ENCODE results near the gene B9D1.

B9D1 gene

DNA sequence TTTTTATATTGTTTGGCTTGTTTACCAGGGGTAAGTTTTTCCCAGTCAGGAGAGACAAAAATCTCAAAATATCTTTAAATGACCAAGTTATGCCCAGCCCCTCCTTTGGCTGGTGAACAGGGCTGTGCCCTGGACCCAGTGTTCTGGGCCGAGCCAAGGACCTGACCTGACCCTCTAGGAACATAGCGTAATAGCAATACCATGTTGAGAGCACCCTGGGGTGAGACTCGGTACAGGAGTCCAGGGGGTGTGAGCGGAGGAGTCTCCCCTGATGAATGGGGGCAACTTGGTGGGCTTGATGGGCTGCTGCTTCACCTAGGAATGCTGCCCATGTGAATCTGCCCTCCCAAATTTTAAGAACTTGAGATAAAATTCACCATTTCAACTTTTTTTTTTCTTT, 47.4 kb downstream of the B9D1 start:
- Histone ChIP-seq H3K27me3 (ENCODE audit: control insufficient read depth in 1 of 2, insufficient read depth in 2 of 2, low read length in 2 of 2) (no peaks in the 10 kb centered on the region), H3K9ac (ENCODE audit: low read length in 2 of 2) (no peak overlapping the region), H3K36me3 (ENCODE audit: control insufficient read depth in 2 of 2, insufficient read depth in 2 of 2, low read length in 2 of 2) (peaks cover 30 to 38% of the 10 kb centered on the region in 2 donors), H3K27ac (ENCODE audit: low read length) (no peak overlapping the region), H3K4me1 (ENCODE audit: control insufficient read depth, insufficient read depth, low read length) (peaks cover 8% of the 10 kb centered on the region), H3K9me3 (ENCODE audit: control insufficient read depth in 2 of 2, low read length in 2 of 2) (no peaks in the 10 kb centered on the region), H3K4me3 (ENCODE audit: low read length in 2 of 2) (no peak overlapping the region)

DNA sequence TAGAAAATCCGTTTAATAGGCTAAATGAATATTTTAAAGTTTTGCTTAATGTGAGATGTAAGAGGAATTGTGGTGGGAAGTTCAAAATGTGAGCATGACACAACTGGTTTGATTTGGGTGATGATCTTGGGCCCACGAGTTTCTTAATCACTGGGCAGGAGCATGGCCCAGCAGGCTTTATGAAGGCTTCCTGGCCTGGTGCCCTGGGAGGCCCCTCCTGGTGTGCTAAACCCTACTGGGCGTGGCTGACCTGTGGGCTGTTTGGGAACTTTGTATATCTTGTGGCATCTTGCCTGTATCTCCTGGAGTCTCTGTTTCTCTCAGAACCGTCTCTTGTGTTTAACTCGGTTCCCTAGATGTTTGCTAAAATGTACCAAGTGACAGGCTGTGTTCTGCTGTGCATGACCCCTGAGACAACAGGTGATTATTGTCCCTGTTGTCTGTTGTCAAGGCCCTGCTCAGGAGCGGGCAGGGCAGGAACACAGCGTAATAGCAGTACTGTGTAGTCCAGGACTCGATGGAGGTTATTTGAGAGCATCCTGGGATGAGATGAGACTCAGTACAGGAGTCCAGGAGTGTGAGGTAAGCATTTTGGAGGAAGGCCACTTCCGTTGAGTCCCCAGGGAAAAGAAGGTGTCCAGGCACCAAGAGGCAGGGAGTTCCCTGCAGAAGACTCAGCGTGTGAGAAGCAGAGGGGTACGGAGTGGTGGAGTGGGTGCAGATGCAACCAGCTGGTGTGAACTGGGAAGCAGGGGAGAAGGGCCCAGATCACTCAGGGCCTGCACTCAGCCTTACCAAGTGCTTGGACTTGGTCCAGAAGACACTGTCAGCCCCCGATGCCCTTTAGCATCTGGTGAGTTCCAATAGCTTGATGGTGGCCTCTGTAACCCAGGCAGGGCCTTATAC, 48.5 kb downstream of the B9D1 start:
- H3K27ac ChIP-seq (ENCODE audit: low read length), result no peak overlapping the region
- H3K4me3 ChIP-seq (ENCODE audit: low read length in 2 of 2), result no peak overlapping the region
- H3K9ac ChIP-seq (ENCODE audit: low read length in 2 of 2), result no peak overlapping the region
- peaks cover 30 to 46% of the 10 kb centered on the region in 2 donors for H3K36me3 ChIP-seq (ENCODE audit: control insufficient read depth in 2 of 2, insufficient read depth in 2 of 2, low read length in 2 of 2)
- H3K27me3 ChIP-seq (ENCODE audit: control insufficient read depth in 1 of 2, insufficient read depth in 2 of 2, low read length in 2 of 2), result no peaks in the 10 kb centered on the region
- no peaks in the 10 kb centered on the region for H3K9me3 ChIP-seq (ENCODE audit: control insufficient read depth in 2 of 2, low read length in 2 of 2)
- H3K4me1 ChIP-seq (ENCODE audit: control insufficient read depth, insufficient read depth, low read length), result peaks cover 8% of the 10 kb centered on the region

DNA sequence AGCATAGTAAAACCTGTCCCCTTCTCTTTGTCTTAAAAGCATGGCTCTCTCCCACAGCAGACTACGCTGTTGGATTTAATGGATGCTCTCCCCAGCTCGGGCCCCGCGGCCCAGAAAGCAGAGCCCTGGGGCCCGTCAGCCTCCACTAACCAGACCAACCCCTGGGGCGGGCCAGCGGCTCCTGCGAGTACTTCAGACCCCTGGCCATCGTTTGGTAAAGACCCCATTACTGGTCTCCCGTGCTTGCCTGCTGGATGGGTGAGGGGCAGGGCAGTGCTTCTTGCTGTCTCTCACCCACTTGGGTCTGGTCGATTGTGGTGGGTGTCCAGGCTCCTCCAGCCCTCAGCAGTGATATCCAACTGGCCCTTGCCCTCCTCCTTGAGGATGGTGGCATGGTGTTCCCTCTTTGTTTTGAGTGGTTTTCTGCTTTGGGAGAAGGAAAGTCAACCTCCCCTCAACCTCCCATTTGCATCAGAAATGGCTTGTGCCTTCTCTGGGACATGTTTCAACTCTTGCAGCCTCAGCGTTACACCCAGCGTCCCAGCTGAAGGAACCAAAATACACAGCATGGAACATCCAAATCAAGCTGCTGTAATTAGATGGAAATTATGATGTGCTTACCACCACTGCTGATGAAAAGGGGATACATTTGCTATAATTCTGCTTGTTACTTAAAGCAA, 49.3 kb downstream of the B9D1 start:
- Histone ChIP-seq H3K4me1 (ENCODE audit: control insufficient read depth, insufficient read depth, low read length) (peaks cover 8% of the 10 kb centered on the region), H3K27ac (ENCODE audit: low read length) (no peak overlapping the region), H3K9ac (ENCODE audit: low read length in 2 of 2) (no peak overlapping the region), H3K4me3 (ENCODE audit: low read length in 2 of 2) (no peak overlapping the region), H3K36me3 (ENCODE audit: control insufficient read depth in 2 of 2, insufficient read depth in 2 of 2, low read length in 2 of 2) (peaks cover 30 to 46% of the 10 kb centered on the region in 2 donors), H3K9me3 (ENCODE audit: control insufficient read depth in 2 of 2, low read length in 2 of 2) (no peaks in the 10 kb centered on the region), H3K27me3 (ENCODE audit: control insufficient read depth in 1 of 2, insufficient read depth in 2 of 2, low read length in 2 of 2) (no peaks in the 10 kb centered on the region)

DNA sequence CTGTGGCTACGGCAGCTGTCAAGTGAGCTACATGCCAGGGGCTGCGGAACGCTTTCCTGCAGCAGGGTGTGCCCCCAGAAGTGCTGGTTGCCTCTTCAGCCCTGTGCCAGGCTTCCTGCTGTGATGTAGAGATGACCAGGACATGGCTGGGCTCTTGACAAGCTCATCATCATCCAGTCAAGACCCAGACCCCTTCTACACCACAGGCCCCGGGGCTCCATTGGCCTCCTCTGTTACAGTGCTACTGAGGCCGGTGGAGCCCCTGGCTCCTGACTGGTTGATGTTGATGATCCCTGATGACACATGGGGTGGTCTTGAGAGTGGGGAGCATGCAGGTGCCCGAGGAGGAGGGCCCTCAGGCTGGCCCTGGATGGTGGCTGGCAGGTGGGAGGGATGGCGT, 50.1 kb downstream of the B9D1 start:
- Histone ChIP-seq H3K36me3 (ENCODE audit: control insufficient read depth in 2 of 2, insufficient read depth in 2 of 2, low read length in 2 of 2) (peaks cover 30 to 46% of the 10 kb centered on the region in 2 donors), H3K9me3 (ENCODE audit: control insufficient read depth in 2 of 2, low read length in 2 of 2) (no peaks in the 10 kb centered on the region), H3K4me3 (ENCODE audit: low read length in 2 of 2) (no peak overlapping the region), H3K9ac (ENCODE audit: low read length in 2 of 2) (no peak overlapping the region), H3K27ac (ENCODE audit: low read length) (no peak overlapping the region), H3K27me3 (ENCODE audit: control insufficient read depth in 1 of 2, insufficient read depth in 2 of 2, low read length in 2 of 2) (no peaks in the 10 kb centered on the region), H3K4me1 (ENCODE audit: control insufficient read depth, insufficient read depth, low read length) (peaks cover 5% of the 10 kb centered on the region)

DNA sequence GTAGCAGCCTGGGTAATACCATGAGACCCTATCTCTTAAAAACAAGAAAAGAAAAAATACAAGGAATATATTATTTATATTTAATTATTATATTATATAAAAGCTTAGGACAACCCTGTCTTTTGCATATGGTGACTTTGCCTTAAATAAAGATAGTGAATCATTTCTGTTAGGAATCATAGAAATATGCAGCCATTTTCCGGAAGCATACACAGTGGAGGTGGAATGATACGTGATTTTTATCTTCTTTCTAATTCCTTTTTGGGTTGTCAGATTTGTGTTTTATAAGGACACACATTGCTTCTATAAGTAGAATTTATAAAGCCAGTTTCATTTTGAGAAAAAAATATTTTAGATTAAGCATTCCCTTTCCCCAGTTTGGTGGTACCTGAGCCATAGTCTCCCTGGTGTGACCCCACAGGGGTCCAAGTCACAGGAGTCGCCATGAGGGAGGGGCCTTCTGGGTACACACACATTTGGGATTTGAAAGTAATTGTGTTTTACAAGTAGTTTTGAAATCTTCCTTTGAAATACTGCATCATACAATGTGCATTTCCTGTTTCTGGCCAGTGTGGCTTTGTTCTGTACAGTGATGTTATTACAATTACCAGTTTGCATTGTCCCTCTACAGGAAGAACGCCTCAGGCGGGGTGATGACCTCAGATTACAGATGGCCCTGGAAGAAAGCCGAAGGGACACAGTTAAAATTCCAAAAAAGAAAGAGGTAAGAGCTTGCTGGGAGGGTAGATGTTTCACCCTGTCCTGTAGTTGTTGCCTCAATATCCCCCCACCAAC, 50.9 kb downstream of the B9D1 start:
- Histone ChIP-seq H3K27me3 (ENCODE audit: control insufficient read depth in 1 of 2, insufficient read depth in 2 of 2, low read length in 2 of 2) (no peaks in the 10 kb centered on the region), H3K27ac (ENCODE audit: low read length) (no peak overlapping the region), H3K36me3 (ENCODE audit: control insufficient read depth in 2 of 2, insufficient read depth in 2 of 2, low read length in 2 of 2) (peaks cover 30 to 46% of the 10 kb centered on the region in 2 donors), H3K4me1 (ENCODE audit: control insufficient read depth, insufficient read depth, low read length) (no peaks in the 10 kb centered on the region), H3K4me3 (ENCODE audit: low read length in 2 of 2) (no peak overlapping the region), H3K9me3 (ENCODE audit: control insufficient read depth in 2 of 2, low read length in 2 of 2) (no peaks in the 10 kb centered on the region), H3K9ac (ENCODE audit: low read length in 2 of 2) (no peak overlapping the region)

DNA sequence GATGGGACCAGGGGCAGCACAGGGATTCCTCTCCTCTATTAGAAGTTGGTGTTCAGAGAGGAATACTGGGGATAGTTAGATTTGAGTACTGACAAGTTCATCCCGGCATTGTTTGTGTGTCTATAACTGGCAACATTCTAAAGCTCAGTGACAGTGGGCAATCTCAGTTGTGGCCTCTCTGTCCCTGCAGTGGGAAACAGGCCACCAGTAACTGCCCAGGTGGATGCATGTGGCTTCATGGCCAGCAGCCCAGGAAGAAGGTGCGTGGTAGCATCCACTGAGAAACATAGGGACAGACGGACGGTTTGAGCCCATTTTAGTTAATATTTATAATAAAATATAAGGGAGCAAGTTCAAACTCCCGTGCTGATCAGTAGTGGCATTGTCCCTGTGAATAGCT, 51.5 kb downstream of the B9D1 start:
- H3K36me3 ChIP-seq (ENCODE audit: control insufficient read depth in 2 of 2, insufficient read depth in 2 of 2, low read length in 2 of 2), result peaks cover 27 to 46% of the 10 kb centered on the region in 2 donors
- no peak overlapping the region for H3K27ac ChIP-seq (ENCODE audit: low read length)
- H3K4me3 ChIP-seq (ENCODE audit: low read length in 2 of 2), result no peak overlapping the region
- H3K27me3 ChIP-seq (ENCODE audit: control insufficient read depth in 1 of 2, insufficient read depth in 2 of 2, low read length in 2 of 2), result no peaks in the 10 kb centered on the region
- H3K9ac ChIP-seq (ENCODE audit: low read length in 2 of 2), result no peak overlapping the region
- H3K9me3 ChIP-seq (ENCODE audit: control insufficient read depth in 2 of 2, low read length in 2 of 2), result no peaks in the 10 kb centered on the region
- H3K4me1 ChIP-seq (ENCODE audit: control insufficient read depth, insufficient read depth, low read length), result no peaks in the 10 kb centered on the region

DNA sequence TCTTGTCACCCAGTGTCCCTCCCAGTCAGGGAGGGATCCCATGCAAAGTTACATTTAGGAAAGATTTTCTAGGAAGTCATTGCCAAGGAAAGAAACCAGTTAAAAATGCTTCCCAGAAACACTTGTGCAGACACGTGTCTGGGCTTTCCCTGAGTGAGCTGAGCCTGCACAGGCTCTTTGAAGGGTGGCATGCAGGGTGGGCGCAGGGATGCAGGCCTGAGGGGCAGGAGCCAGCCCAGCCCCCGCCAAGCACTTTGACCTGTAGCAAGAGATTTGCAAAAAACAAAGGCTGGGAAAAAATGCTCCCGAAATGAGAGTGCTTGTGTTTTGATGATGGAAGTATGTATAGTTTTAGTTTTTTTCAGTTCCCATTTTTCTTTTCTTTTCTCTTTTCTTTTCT, 52.4 kb downstream of the B9D1 start:
- H3K9me3 ChIP-seq (ENCODE audit: control insufficient read depth in 2 of 2, low read length in 2 of 2), result no peaks in the 10 kb centered on the region
- H3K27ac ChIP-seq (ENCODE audit: low read length), result no peak overlapping the region
- peaks cover under 1% of the 10 kb centered on the region for H3K4me1 ChIP-seq (ENCODE audit: control insufficient read depth, insufficient read depth, low read length)
- peaks cover 27 to 46% of the 10 kb centered on the region in 2 donors for H3K36me3 ChIP-seq (ENCODE audit: control insufficient read depth in 2 of 2, insufficient read depth in 2 of 2, low read length in 2 of 2)
- H3K4me3 ChIP-seq (ENCODE audit: low read length in 2 of 2), result no peak overlapping the region
- H3K27me3 ChIP-seq (ENCODE audit: control insufficient read depth in 1 of 2, insufficient read depth in 2 of 2, low read length in 2 of 2), result no peaks in the 10 kb centered on the region
- H3K9ac ChIP-seq (ENCODE audit: low read length in 2 of 2), result no peak overlapping the region

DNA sequence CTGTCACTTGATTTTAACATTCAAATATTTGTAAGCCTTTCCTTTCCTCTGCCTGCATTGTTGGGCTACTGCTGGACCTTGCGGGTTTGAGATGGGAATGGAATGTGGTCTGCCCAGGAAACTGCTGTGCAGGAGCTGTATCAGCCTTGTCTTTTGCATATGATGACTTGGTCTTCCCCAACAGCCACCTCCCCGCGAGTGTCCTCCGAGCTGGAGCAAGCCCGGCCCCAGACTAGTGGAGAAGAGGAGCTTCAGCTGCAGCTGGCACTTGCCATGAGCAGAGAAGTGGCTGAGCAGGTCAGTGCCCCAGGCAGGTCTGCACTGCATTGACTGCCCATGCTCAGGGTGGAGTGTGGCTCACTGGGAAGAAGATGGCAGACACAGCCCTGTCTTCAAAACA, 52.8 kb downstream of the B9D1 start:
- H3K9ac ChIP-seq (ENCODE audit: low read length in 2 of 2), result no peak overlapping the region
- no peaks in the 10 kb centered on the region for H3K9me3 ChIP-seq (ENCODE audit: control insufficient read depth in 2 of 2, low read length in 2 of 2)
- H3K36me3 ChIP-seq (ENCODE audit: control insufficient read depth in 2 of 2, insufficient read depth in 2 of 2, low read length in 2 of 2), result peaks cover 26 to 45% of the 10 kb centered on the region in 2 donors
- no peaks in the 10 kb centered on the region for H3K27me3 ChIP-seq (ENCODE audit: control insufficient read depth in 1 of 2, insufficient read depth in 2 of 2, low read length in 2 of 2)
- H3K4me1 ChIP-seq (ENCODE audit: control insufficient read depth, insufficient read depth, low read length), result peaks cover 2% of the 10 kb centered on the region
- no peak overlapping the region for H3K27ac ChIP-seq (ENCODE audit: low read length)
- no peak overlapping the region for H3K4me3 ChIP-seq (ENCODE audit: low read length in 2 of 2)

DNA sequence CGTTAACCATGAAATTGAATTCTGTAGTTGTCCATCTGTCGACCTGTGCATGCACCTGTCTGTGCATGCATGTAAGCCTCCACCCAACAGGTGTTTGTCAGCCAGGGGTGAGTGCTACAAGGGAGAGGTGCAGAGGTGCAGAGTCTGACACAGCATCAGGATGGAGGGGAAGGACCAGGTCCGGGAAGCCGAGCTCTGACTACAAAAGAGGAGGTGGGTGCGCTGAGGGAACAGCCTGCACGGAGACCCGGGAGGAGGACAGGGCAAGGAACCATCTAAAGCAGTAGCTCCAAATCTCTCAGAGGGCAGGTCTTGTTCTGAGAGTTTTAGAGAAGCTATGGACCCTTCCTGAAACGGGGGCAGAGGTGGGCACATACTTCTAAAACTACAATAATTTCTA, 54.1 kb downstream of the B9D1 start:
- peaks cover 4% of the 10 kb centered on the region for H3K4me1 ChIP-seq (ENCODE audit: control insufficient read depth, insufficient read depth, low read length)
- no peak overlapping the region for H3K9ac ChIP-seq (ENCODE audit: low read length in 2 of 2)
- no peak overlapping the region for H3K4me3 ChIP-seq (ENCODE audit: low read length in 2 of 2)
- no peak overlapping the region for H3K27ac ChIP-seq (ENCODE audit: low read length)
- H3K27me3 ChIP-seq (ENCODE audit: control insufficient read depth in 1 of 2, insufficient read depth in 2 of 2, low read length in 2 of 2), result no peaks in the 10 kb centered on the region
- H3K9me3 ChIP-seq (ENCODE audit: control insufficient read depth in 2 of 2, low read length in 2 of 2), result no peaks in the 10 kb centered on the region
- peaks cover 18 to 39% of the 10 kb centered on the region in 2 donors for H3K36me3 ChIP-seq (ENCODE audit: control insufficient read depth in 2 of 2, insufficient read depth in 2 of 2, low read length in 2 of 2)

DNA sequence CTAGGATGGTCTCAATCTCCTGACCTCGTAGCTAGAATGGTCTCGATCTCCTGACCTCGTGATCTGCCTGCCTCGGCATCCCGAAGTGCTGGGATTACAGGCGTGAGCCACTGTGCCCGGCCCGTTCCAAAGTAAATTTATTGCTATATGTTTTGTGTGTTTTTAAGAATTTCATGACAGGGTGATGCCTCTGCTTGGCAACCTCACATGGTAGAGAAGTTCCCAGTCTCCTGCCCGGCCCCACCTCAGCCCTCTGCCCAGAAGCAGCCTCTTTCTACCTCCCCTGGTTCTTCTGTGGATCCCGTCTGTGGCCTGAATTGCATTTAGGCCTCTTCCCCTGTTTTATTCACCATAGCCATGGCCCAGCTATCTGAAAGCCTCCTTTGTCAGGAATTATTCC, 55.0 kb downstream of the B9D1 start:
- Histone ChIP-seq H3K4me3 (ENCODE audit: low read length in 2 of 2) (no peak overlapping the region), H3K27me3 (ENCODE audit: control insufficient read depth in 1 of 2, insufficient read depth in 2 of 2, low read length in 2 of 2) (no peaks in the 10 kb centered on the region), H3K4me1 (ENCODE audit: control insufficient read depth, insufficient read depth, low read length) (peaks cover 6% of the 10 kb centered on the region), H3K9ac (ENCODE audit: low read length in 2 of 2) (no peak overlapping the region), H3K27ac (ENCODE audit: low read length) (no peak overlapping the region), H3K9me3 (ENCODE audit: control insufficient read depth in 2 of 2, low read length in 2 of 2) (no peaks in the 10 kb centered on the region), H3K36me3 (ENCODE audit: control insufficient read depth in 2 of 2, insufficient read depth in 2 of 2, low read length in 2 of 2) (peaks cover 9 to 30% of the 10 kb centered on the region in 2 donors)
